Ectodermal cell (in vitro differentiated cells): ENCODE data around the gene COL5A1.
"Not testable (repeated sequence)": the region's sequence is repeated elsewhere in the genome, so short reads cannot be mapped to it uniquely, and the experiment has no call there.

Experiments used
- H3K27ac ChIP-seq: 2 replicates; pipeline ENCODE4 v1.7.0; 2013; ENCODE audit warnings: mild to moderate bottlenecking, low read depth, low read length; ENCODE audit not compliant: insufficient read depth, poor library complexity, severe bottlenecking
- H3K27me3 ChIP-seq: 2 replicates; pipeline ENCODE4 v1.7.0; 2013; ENCODE audit warnings: mild to moderate bottlenecking, low read length; ENCODE audit not compliant: insufficient read depth, control insufficient read depth, poor library complexity, severe bottlenecking
- H3K36me3 ChIP-seq: one replicate; pipeline ENCODE4 v1.7.0; 2013; ENCODE audit warnings: low read length; ENCODE audit not compliant: control insufficient read depth, insufficient read depth
- H3K4me1 ChIP-seq: one replicate; pipeline ENCODE4 v1.7.0; 2013; ENCODE audit warnings: low read length; ENCODE audit not compliant: control insufficient read depth, insufficient read depth
- H3K4me3 ChIP-seq: 2 replicates; pipeline ENCODE4 v1.7.0; 2013; ENCODE audit warnings: low read depth, low read length, control low read depth; ENCODE audit not compliant: insufficient read depth
- H3K9me3 ChIP-seq: 2 replicates; pipeline ENCODE4 v1.7.0; 2013; ENCODE audit warnings: mild to moderate bottlenecking, low read length, moderate library complexity; ENCODE audit not compliant: control insufficient read depth
- WGBS, 2 experiments: methylation state at CpG; one replicate each; pipeline ENCODE4 v1.1.7; 2013; ENCODE audit warnings: missing lambda C conversion rate in 2 of 2; 5-methylcytosine and 5-hydroxymethylcytosine counted together

Gene COL5A1

GRCh38 chr9:134699343-134699740, 57.7 kb downstream of the COL5A1 start:
- no peaks in the 10 kb centered on the region for H3K4me1 ChIP-seq
- H3K4me3 ChIP-seq: no peak overlapping the region
- no peaks in the 10 kb centered on the region for H3K27me3 ChIP-seq
- no peaks in the 10 kb centered on the region for H3K9me3 ChIP-seq
- H3K27ac ChIP-seq: no peak overlapping the region
- WGBS, 2 experiments: 69 to 82% methylated on average over 5 of the region's 6 CpGs
- peaks cover 3% of the 10 kb centered on the region for H3K36me3 ChIP-seq

DNA sequence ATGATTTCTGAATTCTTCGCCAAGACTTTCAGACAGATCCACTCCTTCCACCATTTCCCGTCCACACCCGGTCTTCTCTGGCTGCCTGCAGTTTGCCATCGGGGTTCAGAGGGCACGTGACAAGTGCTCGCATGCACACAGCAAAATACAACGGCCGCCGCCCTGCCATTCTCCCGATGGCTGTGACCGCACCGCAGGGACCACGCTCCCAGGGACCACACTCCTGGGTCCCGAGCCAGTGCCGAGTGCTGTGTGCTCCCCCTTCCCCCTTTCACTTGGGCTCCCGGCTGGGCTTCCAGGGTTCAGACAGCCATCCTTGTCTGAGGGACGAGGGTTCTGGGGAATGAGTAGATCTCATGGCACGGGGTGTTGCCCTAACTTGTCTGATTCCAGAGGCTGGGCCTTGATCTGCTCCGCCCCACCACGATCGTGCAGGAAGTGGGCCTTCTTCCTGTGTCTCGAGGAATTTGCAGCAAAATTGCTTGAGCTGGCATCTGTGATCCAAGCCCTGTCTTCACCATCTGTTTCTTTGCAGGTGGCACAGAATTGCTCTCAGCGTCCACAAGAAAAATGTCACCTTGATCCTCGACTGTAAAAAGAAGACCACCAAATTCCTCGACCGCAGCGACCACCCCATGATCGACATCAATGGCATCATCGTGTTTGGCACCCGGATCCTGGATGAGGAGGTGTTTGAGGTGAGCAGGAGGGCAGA, 59.2 kb downstream of the COL5A1 start:
- H3K4me1 ChIP-seq: no peaks in the 10 kb centered on the region
- no peaks in the 10 kb centered on the region for H3K27me3 ChIP-seq
- WGBS, 2 experiments: 91 to 93% methylated on average over 30 of the region's 30 CpGs
- no peak overlapping the region for H3K27ac ChIP-seq
- H3K9me3 ChIP-seq: no peaks in the 10 kb centered on the region
- H3K4me3 ChIP-seq: no peak overlapping the region
- H3K36me3 ChIP-seq: peaks cover 3% of the 10 kb centered on the region

DNA sequence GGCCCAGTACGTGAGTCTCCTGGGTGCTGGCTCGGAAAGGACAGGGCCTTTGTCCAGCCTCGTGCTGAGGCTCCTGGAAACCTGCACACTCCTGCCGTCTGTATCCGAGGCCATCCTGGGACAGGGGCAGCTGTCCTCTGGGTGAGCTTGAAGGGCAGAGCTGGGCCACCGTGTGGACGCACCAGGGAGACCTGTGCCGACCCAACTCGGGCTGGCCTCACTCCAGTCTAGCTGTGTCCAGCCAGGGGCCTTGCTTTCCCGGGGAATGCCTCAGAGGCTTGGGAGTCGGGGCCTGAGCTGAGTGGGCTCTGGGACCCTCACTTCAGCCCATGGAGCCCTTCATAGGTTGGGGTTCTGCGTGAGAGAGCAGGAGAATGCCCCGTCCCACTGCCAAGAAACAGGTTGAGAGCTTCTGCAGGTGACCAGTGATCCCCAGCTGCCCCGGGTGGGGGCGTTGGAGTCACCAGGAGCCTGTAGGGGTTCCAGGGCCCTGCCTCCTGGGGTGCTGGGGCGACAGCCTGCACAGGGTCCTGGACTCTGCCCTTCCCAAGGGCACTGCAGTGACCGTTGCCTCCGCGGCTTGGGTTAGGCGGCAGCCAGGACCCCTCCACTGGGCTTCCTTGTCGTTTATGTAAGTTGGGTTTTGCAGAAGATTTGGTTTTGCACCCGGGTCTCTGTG, 60.1 kb downstream of the COL5A1 start:
- Histone ChIP-seq H3K27me3 (no peaks in the 10 kb centered on the region), H3K9me3 (no peaks in the 10 kb centered on the region), H3K27ac (no peak overlapping the region), H3K4me3 (no peak overlapping the region), H3K36me3 (peaks cover 3% of the 10 kb centered on the region), H3K4me1 (no peaks in the 10 kb centered on the region)
- 91 to 93% methylated on average over 22 of the region's 22 CpGs for WGBS, 2 experiments

DNA sequence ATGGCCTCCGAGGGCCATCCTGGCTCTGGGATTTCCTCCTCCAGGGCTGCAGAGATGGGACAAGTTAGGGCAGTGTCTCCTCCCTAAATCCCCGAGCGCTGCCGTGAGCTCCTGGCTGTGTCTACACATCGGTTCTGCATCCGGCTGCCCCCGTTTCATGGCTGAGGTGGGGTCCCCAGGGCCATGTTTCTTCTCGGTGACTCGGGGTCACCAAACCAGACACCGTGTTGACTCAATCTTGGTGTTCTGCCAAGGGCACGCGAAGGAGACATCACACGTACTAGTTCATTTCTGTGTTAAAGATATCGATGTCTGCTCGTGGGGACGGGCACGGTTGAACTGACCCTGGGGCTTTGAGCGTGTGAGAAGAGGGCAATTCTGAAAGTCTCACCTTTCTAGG, 60.7 kb downstream of the COL5A1 start:
- WGBS, 2 experiments: 93% methylated on average over 18 of the region's 18 CpGs
- Histone ChIP-seq H3K4me3 (no peak overlapping the region), H3K4me1 (no peaks in the 10 kb centered on the region), H3K36me3 (peaks cover 3% of the 10 kb centered on the region), H3K9me3 (no peaks in the 10 kb centered on the region), H3K27ac (no peak overlapping the region), H3K27me3 (no peaks in the 10 kb centered on the region)

DNA sequence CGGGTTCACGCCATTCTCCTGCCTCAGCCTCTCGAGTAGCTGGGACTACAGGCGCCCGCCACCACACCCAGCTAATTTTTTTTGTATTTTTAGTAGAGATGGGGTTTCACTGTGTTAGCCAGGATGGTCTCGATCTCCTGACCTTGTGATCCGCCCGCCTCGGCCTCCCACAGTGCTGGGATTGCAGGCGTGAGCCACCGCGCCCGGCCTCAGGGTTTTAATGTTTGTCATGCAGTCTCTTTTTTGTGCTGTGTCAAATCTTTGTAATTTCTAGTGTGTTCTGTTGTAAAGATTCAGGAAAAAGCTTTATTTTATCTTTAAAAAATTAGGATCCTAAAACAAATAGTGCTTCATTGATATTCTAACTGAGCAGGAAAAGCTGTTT, 62.1 kb downstream of the COL5A1 start:
- not testable (repeated sequence) for H3K36me3 ChIP-seq, H3K4me1 ChIP-seq, H3K27ac ChIP-seq, H3K9me3 ChIP-seq, H3K27me3 ChIP-seq, H3K4me3 ChIP-seq
- 85 to 86% methylated on average over 8 to 10 of the region's 13 CpGs for WGBS, 2 experiments

DNA sequence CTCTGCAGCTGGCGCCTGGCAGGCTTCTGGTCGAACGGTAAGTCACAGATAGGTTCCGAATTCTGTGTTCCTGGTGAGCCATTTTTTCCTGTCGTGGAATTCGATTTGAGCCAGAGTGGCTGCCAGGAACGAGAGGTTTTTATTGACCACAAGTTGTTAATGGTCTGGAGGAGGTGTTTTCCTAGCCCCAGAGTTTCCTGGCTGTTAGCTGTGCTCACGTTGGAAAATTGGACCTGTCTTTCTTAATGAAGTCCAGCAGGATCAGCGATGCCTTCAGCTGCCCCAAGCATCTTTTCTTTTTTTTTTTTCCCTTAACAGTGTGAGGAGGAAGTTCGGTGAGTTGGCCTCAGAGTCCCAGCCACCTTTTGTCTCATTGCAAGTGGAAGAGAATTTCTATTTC, 62.9 kb downstream of the COL5A1 start:
- Histone ChIP-seq H3K36me3 (peaks cover 3% of the 10 kb centered on the region), H3K9me3 (no peaks in the 10 kb centered on the region), H3K27me3 (no peaks in the 10 kb centered on the region), H3K4me1 (no peaks in the 10 kb centered on the region), H3K4me3 (no peak overlapping the region), H3K27ac (no peak overlapping the region)
- WGBS, 2 experiments: 90% methylated on average over 10 of the region's 10 CpGs

DNA sequence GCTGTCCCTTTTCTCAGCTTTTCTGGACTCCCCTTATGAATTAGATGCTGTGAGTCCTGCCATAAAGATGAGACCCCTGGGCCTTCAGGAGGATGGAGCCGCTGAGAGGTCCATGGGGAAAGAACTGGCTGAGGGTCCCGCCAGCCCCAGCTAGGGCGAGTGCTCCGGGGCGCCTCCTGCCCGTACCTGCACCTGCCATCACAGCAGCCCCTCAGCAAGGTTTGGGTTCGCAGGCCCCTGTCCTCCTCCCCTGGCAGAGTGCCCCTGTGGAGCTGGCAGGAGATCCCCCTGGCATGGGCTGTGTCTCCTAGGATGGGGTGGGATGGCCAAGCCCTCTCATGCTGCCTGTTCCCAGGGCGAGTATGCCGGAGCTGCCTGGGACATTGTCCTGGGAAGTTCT, 64.2 kb downstream of the COL5A1 start:
- WGBS, 2 experiments: 94% methylated on average over 9 of the region's 9 CpGs
- Histone ChIP-seq H3K4me3 (no peak overlapping the region), H3K27ac (no peak overlapping the region), H3K36me3 (peaks cover 3% of the 10 kb centered on the region), H3K4me1 (no peaks in the 10 kb centered on the region), H3K27me3 (no peaks in the 10 kb centered on the region), H3K9me3 (no peaks in the 10 kb centered on the region)

DNA sequence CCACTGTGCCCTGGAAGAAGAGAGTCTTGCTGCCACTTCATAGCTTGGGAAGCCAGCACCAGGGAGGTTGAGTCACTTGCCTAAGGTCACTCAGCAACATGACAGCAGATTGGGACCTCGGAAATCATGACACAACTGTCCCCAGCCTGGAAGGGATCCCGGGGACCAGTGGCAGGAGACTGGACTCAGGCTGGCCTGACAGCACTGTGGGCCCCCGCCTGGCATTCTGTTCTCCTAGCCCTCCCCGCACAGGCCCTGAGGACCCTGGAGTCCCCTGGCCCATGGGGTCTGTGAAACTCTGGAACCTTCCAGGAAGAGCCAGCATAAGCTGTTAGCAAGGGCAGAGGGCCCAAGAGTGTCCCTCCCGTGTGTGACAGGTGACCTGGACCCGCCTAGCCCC, 64.9 kb downstream of the COL5A1 start:
- Histone ChIP-seq H3K4me1 (no peaks in the 10 kb centered on the region), H3K4me3 (no peak overlapping the region), H3K27ac (no peak overlapping the region), H3K9me3 (no peaks in the 10 kb centered on the region), H3K36me3 (no peaks in the 10 kb centered on the region), H3K27me3 (no peaks in the 10 kb centered on the region)
- WGBS, 2 experiments: 94% methylated on average over 6 of the region's 6 CpGs

DNA sequence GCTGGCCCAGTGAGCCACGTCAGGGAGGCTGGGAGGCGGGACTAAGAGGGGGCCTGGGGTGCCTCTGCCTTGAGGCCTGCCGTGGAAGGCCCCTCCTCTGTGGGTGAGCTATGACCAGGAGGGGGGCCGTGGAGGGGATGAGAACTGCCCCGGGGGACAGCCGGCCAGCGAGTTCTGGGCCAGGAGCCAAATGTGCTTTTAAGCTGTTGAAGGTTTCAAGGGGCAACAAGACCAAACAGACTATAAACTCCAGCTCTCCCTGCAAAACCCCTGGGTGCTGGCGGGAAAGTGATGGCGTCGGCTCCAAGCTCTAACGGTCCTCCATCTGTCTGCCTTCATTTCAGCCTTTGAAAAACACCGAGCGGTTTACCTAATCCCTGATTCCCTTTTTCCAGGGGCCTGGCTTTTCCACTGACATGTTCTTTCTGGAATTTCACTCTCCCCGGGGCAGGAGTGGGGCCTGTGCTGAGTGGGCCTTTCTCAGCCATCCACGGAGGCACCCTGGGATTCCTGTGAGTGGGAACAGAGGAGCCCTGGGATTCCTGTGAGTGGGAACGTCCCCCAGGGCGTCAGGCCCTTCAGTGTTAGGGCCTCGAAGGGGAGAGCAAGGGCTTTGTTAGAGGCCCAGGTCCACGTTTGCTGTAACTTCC, 65.6 kb downstream of the COL5A1 start:
- WGBS, 2 experiments: 80 to 82% methylated on average over 19 of the region's 19 CpGs

More for the DNA sequence above, 65.6 kb downstream of the COL5A1 start:
- no peaks in the 10 kb centered on the region for H3K4me1 ChIP-seq
- no peaks in the 10 kb centered on the region for H3K36me3 ChIP-seq
- H3K27ac ChIP-seq: peak overlapping the region; percentile 26
- no peaks in the 10 kb centered on the region for H3K9me3 ChIP-seq
- no peak overlapping the region for H3K4me3 ChIP-seq
- no peaks in the 10 kb centered on the region for H3K27me3 ChIP-seq
